ENCODE results near the gene IRF6.

Gene IRF6

DNA sequence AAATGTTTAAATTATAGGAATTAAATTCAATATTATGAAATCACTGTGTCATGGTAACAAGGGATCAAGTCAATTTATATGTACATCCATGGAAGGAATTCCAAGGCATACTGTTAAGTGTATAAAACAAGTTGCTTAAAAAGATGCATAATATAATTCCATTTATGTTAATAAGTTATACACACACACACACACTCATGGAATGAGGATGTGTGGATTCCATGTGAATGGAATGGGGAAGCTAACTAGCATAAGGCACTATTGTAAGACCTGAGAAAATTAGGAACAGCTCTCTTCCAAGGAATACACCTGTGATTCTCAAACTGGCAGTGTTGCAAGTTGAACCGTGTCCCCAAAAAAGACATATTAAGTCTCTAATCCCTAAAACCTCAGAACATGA lies 67.7 kb downstream of the IRF6 start:
- POLR2A ChIA-PET, result no interaction called here
- no peak for DNase-seq (ENCODE audit: extremely low spot score)
- CTCF ChIA-PET, result interaction anchor here (0.9 to 5.3 kb wide), 6 partner anchors 8 to 161 kb away, joined by 3 to 57 read pairs (median 4); partner anchors contain the start of gene TRAF3IP3
- TF ChIP-seq, protein P1, sequence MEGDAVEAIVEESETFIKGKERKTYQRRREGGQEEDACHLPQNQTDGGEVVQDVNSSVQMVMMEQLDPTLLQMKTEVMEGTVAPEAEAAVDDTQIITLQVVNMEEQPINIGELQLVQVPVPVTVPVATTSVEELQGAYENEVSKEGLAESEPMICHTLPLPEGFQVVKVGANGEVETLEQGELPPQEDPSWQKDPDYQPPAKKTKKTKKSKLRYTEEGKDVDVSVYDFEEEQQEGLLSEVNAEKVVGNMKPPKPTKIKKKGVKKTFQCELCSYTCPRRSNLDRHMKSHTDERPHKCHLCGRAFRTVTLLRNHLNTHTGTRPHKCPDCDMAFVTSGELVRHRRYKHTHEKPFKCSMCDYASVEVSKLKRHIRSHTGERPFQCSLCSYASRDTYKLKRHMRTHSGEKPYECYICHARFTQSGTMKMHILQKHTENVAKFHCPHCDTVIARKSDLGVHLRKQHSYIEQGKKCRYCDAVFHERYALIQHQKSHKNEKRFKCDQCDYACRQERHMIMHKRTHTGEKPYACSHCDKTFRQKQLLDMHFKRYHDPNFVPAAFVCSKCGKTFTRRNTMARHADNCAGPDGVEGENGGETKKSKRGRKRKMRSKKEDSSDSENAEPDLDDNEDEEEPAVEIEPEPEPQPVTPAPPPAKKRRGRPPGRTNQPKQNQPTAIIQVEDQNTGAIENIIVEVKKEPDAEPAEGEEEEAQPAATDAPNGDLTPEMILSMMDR (IDR thresholded peaks at IDR 0.05; ENCODE audit: control extremely low read depth, extremely low read depth, low read depth, missing control alignments), result no peak

DNA sequence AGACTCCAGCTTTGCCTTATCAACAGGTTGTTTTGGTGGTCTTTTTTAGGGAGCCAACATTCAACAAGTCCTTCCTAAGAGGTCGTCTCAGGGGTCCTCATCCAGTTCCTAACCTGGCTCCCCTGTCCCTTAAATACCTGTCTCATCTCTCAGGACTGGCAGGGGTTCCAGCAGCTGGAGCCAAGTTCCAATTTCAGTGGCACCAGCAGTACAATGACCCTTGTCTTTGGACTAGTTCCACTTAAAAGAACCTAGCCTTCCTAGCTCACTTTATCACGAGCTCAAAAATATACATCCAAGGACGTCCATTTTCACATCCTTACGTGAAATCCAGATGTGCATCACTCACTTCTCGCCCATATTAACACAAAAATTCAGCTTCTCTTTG lies 68.8 kb downstream of the IRF6 start:
- TF ChIP-seq, protein P1 (IDR thresholded peaks at IDR 0.05; ENCODE audit: control extremely low read depth, extremely low read depth, low read depth, missing control alignments), result no peak
- POLR2A ChIA-PET, result no interaction called here
- CTCF ChIA-PET, result interaction anchor here (1.1 to 5.3 kb wide), 8 partner anchors 8 to 160 kb away, joined by 3 to 57 read pairs (median 8); partner anchors contain the start of gene TRAF3IP3
- DNase-seq (ENCODE audit: extremely low spot score), result no peak

DNA sequence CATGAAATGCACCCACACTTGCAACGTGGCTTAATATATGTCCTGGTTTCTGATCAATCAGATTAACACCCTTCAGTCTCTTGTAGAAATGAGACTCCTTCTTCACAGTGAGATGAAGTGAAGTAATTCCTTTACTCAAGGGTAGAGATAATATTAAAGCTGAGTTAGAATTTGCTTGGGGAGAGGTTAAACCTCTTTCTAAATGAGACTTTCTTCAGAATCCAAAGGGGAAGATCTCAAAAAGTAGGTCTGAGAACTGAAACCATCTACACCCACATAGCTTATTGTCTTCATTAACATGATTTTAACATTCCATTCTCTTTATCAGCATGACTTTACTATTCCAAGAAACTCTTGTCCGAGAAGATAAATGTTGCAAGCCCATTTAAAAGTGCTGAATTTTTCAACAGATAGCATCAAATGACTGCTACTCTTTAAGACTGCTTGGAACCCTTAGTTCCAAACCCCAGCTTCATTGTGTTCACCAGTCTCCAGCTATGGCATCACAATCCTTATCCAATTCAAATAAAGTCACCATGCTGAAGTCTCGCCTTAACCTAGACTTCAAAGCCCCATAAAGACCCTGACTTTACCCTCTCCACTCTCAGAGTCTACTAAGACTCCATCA lies 69.3 kb downstream of the IRF6 start:
- POLR2A ChIA-PET, result no interaction called here
- TF ChIP-seq, protein P1 (IDR thresholded peaks at IDR 0.05; ENCODE audit: control extremely low read depth, extremely low read depth, low read depth, missing control alignments), result no peak
- CTCF ChIA-PET, result interaction anchor here (1.1 to 5.3 kb wide), 7 partner anchors 9 to 87 kb away, joined by 3 to 57 read pairs (median 11); no protein-coding TSS in a partner anchor
- no peak for DNase-seq (ENCODE audit: extremely low spot score)

Data from GM10248 (cell line).